SK-N-MC (cell line): ENCODE results near the gene PLAGL2.

Experiments
- EZH2 ChIP-seq: fragments of 200-600 bp; sonication (generic); IDR thresholded peaks from one replicate; pipeline ENCODE4 v1.6.1; 2017; ENCODE audit warnings: antibody characterized with exemption
- FOXP2 ChIP-seq: optimal IDR thresholded peaks from 2 replicates; pipeline ENCODE3; 2011; ENCODE audit warnings: mild to moderate bottlenecking, moderate library complexity; ENCODE audit not compliant: insufficient read depth; ENCODE audit errors: extremely low read length, control extremely low read depth
- POLR2AphosphoS5 ChIP-seq: IDR thresholded peaks from 2 replicates; pipeline ENCODE4 v1.6.1; 2012; ENCODE audit warnings: mild to moderate bottlenecking, low read depth, low read length, borderline replicate concordance

DNA sequence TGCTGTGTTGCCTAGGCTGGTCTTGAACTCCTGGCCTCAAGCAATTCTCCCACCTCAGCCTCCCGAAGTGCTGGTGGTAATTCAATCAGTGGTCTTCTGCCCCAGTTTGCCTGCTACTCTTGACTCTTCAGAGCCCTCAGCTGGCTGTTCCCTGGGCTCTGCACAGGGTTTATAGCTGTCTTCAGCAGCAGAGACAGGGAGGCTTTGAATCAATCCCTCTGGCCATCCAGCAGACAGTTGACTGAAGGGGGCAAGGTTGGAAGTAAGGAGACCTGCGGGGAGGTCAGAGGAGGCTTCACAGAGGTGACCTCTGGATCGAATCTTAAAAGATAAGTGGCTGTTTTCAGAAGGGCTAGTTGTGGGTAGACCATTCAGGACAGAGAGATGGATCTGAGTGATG is 43.9 kb upstream of the PLAGL2 start:
- no peak for TF ChIP-seq POLR2AphosphoS5
- no peak for TF ChIP-seq EZH2
- TF ChIP-seq FOXP2: no peak
